GM12878 (cell line): ENCODE measurements around the gene VASH2. TPM values are rescaled to one million over a fixed set of nuclear protein-coding genes. Genes with fewer than 3 reads are reported as not detected.

Experiments used
- ESRRA ChIP-seq: IDR thresholded peaks from 2 replicates; pipeline ENCODE4 v1.6.1; 2012; ENCODE audit warnings: mild to moderate bottlenecking, low read length, improper control_type of control experiment
- MEF2A ChIP-seq: IDR thresholded peaks from 2 replicates; pipeline ENCODE4 v1.6.1; 2011; ENCODE audit warnings: low read depth, mild to moderate bottlenecking, low read length, moderate library complexity; ENCODE audit not compliant: insufficient read depth
- MXI1 ChIP-seq: fragments of 150-350 bp; IDR thresholded peaks from 2 replicates; pipeline ENCODE4 v1.6.1; 2011; ENCODE audit warnings: low read depth, mild to moderate bottlenecking, inconsistent platforms, low read length, improper control_type of control experiment
- MYC ChIP-seq: IDR thresholded peaks from 2 replicates; pipeline ENCODE4 v1.6.1; 2011; ENCODE audit warnings: mild to moderate bottlenecking, low read length, moderate library complexity, inconsistent platforms; ENCODE audit not compliant: insufficient read depth, insufficient replicate concordance, insufficient read length, severe bottlenecking
- PAX8 ChIP-seq: fragments of 450-650 bp; IDR thresholded peaks from 2 replicates; pipeline ENCODE4 v1.6.1; 2017; ENCODE audit warnings: mild to moderate bottlenecking, moderate library complexity
- POU2F2 ChIP-seq: IDR thresholded peaks from 3 replicates; pipeline ENCODE4 v1.6.1; 2011; ENCODE audit warnings: low read depth, mild to moderate bottlenecking, low read length, borderline replicate concordance
- RB1 ChIP-seq: fragments of 450-650 bp; formaldehyde crosslinking; IDR thresholded peaks from 2 replicates; pipeline ENCODE4 v1.6.1; 2017; ENCODE audit warnings: mild to moderate bottlenecking, borderline replicate concordance
- RELA ChIP-seq: fragments of 450-650 bp; IDR thresholded peaks from 2 replicates; pipeline ENCODE4 v1.8.0; 2014; ENCODE audit warnings: borderline replicate concordance; ENCODE audit not compliant: partially characterized antibody
- SIN3A ChIP-seq: IDR thresholded peaks from 2 replicates; pipeline ENCODE4 v1.6.1; 2012; ENCODE audit warnings: low read depth, low read length, improper control_type of control experiment
- SIX5 ChIP-seq: IDR thresholded peaks from 2 replicates; pipeline ENCODE4 v1.6.1; 2011; ENCODE audit warnings: mild to moderate bottlenecking, low read depth, low read length, moderate library complexity; ENCODE audit not compliant: severe bottlenecking
- SMAD1 ChIP-seq: fragments of 450-650 bp; IDR thresholded peaks from 2 replicates; pipeline ENCODE4 v1.6.1; 2018; ENCODE audit warnings: mild to moderate bottlenecking, low read depth; ENCODE audit not compliant: partially characterized antibody
- SPI1 ChIP-seq: IDR thresholded peaks from 2 replicates; pipeline ENCODE4 v1.6.1; 2011; ENCODE audit warnings: low read depth, mild to moderate bottlenecking, low read length, moderate library complexity, borderline replicate concordance; ENCODE audit not compliant: insufficient read depth
- TBL1XR1 ChIP-seq: IDR thresholded peaks from 2 replicates; pipeline ENCODE4 v1.6.1; 2012; ENCODE audit warnings: low read depth, low read length, improper control_type of control experiment
- ZBED1 ChIP-seq: IDR thresholded peaks from 2 replicates; pipeline ENCODE4 v1.6.1; 2016; ENCODE audit warnings: borderline replicate concordance
- ZNF384 ChIP-seq: IDR thresholded peaks from 2 replicates; pipeline ENCODE4 v1.6.1; 2012; ENCODE audit warnings: low read depth, mild to moderate bottlenecking, low read length, improper control_type of control experiment, borderline replicate concordance
- ZZZ3 ChIP-seq: IDR thresholded peaks from 2 replicates; pipeline ENCODE4 v1.6.1; 2011; ENCODE audit warnings: low read depth; ENCODE audit not compliant: control insufficient read depth, insufficient read length
- polyA plus RNA-seq, 11 experiments: library from polyadenylated mRNA; depleted of rRNA in 4 of 11; unstranded in 6 of 11; stranded (reverse) in 5 of 11; fragments of >200 nt; fragmentation: Nextera tagmentation in 4 of 11; fragmentation: Illumina TruSeq in 1 of 11; extraction: Ambion mirVana in 4 of 11; extraction: Trizol in 1 of 11; gene quantifications; 1 replicate in 1 of 11; 2 replicates in 10 of 11; pipeline versions ENCODE4 v1.2.1 to v1.2.3, GENCODE V29; 2011 to 2016; ENCODE audit warnings: inconsistent platforms in 2 of 11, missing spikeins in 2 of 11, low read depth in 1 of 11
- total RNA-seq, 4 experiments: library from RNA; depleted of rRNA in 3 of 4; stranded (reverse); fragments of >200 nt in 3 of 4; fragmentation: Illumina TruSeq in 1 of 4; extraction: Trizol in 1 of 4; gene quantifications; 2 replicates each; pipeline versions ENCODE4 v1.2.1 to v1.2.3, GENCODE V29; 2013 to 2021
- TF ChIP-seq, protein P1 (sequence below): fragments of 450-650 bp; IDR thresholded peaks from 2 replicates; pipeline ENCODE4 v1.6.1; 2017; ENCODE audit warnings: mild to moderate bottlenecking, low read depth, inconsistent platforms; ENCODE audit not compliant: poor library complexity, severe bottlenecking
- TF ChIP-seq, protein P2 (sequence below): fragments of 150-350 bp; IDR thresholded peaks from 2 replicates; pipeline ENCODE4 v1.6.1; 2014; ENCODE audit warnings: mild to moderate bottlenecking, low read depth, low read length
- TF ChIP-seq, protein P3 (sequence below): fragments of 450-650 bp; IDR thresholded peaks from 2 replicates; pipeline ENCODE4 v1.6.1; 2016; ENCODE audit warnings: mild to moderate bottlenecking
- TF ChIP-seq, protein P4 (sequence below): fragments of 450-650 bp; IDR thresholded peaks from 2 replicates; pipeline ENCODE4 v1.6.1; 2016; ENCODE audit warnings: mild to moderate bottlenecking
- TF ChIP-seq, protein P5 (sequence below): IDR thresholded peaks from 2 replicates; pipeline ENCODE4 v1.6.1; 2011; ENCODE audit warnings: borderline replicate concordance, low read depth, mild to moderate bottlenecking, moderate library complexity, mixed read lengths, low read length; ENCODE audit not compliant: insufficient read depth; ENCODE audit errors: extremely low read length

VASH2 gene
- total and polyA plus RNA-seq, 10 of the 15 experiments (the other 5 are each of a cell fraction or from before 2014, with no cell fraction given), result 5.4 to 29.7 (median 21.7) TPM

DNA sequence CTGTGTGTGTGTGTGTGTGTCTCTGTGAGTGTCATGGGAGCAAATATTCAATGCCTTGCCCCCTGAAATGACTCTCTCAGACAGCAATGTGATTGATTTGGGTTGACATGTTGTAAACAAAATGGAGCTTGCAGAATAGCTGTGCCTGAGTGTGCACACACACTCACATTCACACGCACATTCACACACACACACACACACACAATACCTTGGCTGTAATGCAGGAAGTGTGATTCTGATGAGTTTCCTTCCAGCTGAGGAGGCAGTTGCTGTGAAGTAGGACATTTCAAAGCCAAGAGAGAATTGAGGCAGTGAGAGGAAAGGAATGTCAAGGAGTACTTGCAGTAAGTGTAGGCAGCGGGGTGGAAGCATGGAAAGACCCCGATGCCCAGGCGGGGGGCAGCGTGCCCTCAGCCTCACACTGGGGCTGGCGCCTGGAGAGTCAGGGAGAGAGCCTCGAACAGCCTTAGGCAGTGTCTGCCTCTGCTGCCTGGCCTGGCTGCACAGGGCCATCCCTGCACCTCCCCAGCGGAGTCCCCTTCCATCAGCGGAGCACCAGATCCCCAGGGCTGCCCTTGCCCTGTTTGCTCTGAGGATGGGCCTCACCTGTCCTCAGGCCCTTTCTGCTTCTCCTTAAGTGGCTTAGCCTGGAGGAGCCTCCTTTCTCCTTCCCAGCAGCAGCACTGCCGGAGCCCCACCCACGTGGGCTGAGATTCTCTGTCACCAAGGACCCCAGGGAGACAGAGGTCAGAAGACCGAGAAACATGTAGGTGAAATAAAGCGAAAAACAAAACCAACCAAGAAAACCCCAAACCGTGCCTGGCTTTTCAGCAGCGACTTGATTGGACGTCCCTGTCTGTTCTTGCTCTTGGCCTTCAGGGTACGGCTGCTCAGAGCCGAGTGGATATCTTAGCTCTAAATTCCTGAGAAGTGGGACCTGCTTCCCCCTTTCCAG, 9.2 kb downstream of the VASH2 start (continued):
- TF ChIP-seq, protein P1, sequence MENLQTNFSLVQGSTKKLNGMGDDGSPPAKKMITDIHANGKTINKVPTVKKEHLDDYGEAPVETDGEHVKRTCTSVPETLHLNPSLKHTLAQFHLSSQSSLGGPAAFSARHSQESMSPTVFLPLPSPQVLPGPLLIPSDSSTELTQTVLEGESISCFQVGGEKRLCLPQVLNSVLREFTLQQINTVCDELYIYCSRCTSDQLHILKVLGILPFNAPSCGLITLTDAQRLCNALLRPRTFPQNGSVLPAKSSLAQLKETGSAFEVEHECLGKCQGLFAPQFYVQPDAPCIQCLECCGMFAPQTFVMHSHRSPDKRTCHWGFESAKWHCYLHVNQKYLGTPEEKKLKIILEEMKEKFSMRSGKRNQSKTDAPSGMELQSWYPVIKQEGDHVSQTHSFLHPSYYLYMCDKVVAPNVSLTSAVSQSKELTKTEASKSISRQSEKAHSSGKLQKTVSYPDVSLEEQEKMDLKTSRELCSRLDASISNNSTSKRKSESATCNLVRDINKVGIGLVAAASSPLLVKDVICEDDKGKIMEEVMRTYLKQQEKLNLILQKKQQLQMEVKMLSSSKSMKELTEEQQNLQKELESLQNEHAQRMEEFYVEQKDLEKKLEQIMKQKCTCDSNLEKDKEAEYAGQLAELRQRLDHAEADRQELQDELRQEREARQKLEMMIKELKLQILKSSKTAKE, result peak; percentile 43
- TF ChIP-seq PAX8, result no peak
- TF ChIP-seq ESRRA, result no peak
- peak; percentile 18; the same call in 1 of the 2 replicates for TF ChIP-seq SPI1
- TF ChIP-seq SMAD1, result no peak
- no peak for TF ChIP-seq MEF2A
- TF ChIP-seq POU2F2, result no peak
- TF ChIP-seq, protein P2, sequence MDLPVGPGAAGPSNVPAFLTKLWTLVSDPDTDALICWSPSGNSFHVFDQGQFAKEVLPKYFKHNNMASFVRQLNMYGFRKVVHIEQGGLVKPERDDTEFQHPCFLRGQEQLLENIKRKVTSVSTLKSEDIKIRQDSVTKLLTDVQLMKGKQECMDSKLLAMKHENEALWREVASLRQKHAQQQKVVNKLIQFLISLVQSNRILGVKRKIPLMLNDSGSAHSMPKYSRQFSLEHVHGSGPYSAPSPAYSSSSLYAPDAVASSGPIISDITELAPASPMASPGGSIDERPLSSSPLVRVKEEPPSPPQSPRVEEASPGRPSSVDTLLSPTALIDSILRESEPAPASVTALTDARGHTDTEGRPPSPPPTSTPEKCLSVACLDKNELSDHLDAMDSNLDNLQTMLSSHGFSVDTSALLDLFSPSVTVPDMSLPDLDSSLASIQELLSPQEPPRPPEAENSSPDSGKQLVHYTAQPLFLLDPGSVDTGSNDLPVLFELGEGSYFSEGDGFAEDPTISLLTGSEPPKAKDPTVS, result no peak
- TF ChIP-seq RB1, result no peak
- TF ChIP-seq RELA, result no peak
- TF ChIP-seq TBL1XR1, result peak; percentile 59; the same call in 1 of the 2 replicates
- no peak for TF ChIP-seq ZZZ3
- TF ChIP-seq MXI1, result 0 out of 2 replicates have a peak, but pooled peaks have one; percentile 72
- TF ChIP-seq SIN3A, result no peak
- TF ChIP-seq, protein P3, sequence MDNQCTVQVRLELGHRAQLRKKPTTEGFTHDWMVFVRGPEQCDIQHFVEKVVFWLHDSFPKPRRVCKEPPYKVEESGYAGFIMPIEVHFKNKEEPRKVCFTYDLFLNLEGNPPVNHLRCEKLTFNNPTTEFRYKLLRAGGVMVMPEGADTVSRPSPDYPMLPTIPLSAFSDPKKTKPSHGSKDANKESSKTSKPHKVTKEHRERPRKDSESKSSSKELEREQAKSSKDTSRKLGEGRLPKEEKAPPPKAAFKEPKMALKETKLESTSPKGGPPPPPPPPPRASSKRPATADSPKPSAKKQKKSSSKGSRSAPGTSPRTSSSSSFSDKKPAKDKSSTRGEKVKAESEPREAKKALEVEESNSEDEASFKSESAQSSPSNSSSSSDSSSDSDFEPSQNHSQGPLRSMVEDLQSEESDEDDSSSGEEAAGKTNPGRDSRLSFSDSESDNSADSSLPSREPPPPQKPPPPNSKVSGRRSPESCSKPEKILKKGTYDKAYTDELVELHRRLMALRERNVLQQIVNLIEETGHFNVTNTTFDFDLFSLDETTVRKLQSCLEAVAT, result peak; percentile 69; the same call in 1 of the 2 replicates
- no peak for TF ChIP-seq SIX5
- TF ChIP-seq MYC, result no peak
- 0 out of 2 replicates have a peak, but pooled peaks have one; percentile 40 for TF ChIP-seq ZBED1
- no peak for TF ChIP-seq ZNF384
- TF ChIP-seq, protein P4, sequence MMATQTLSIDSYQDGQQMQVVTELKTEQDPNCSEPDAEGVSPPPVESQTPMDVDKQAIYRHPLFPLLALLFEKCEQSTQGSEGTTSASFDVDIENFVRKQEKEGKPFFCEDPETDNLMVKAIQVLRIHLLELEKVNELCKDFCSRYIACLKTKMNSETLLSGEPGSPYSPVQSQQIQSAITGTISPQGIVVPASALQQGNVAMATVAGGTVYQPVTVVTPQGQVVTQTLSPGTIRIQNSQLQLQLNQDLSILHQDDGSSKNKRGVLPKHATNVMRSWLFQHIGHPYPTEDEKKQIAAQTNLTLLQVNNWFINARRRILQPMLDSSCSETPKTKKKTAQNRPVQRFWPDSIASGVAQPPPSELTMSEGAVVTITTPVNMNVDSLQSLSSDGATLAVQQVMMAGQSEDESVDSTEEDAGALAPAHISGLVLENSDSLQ, result 0 out of 2 replicates have a peak, but pooled peaks have one; percentile 24
- TF ChIP-seq, protein P5, sequence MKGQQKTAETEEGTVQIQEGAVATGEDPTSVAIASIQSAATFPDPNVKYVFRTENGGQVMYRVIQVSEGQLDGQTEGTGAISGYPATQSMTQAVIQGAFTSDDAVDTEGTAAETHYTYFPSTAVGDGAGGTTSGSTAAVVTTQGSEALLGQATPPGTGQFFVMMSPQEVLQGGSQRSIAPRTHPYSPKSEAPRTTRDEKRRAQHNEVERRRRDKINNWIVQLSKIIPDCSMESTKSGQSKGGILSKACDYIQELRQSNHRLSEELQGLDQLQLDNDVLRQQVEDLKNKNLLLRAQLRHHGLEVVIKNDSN, result peak; percentile 26
